Astrocyte (in vitro differentiated cells and primary cell): ENCODE measurements around the gene TTC23.

ENCODE experiments used
- EZH2 ChIP-seq: IDR thresholded peaks from 2 replicates; pipeline ENCODE4 v1.6.1; 2012; ENCODE audit warnings: mild to moderate bottlenecking, low read length, inconsistent platforms; ENCODE audit not compliant: insufficient read depth
- TF ChIP-seq, protein P1 (sequence below): IDR thresholded peaks from 2 replicates; pipeline ENCODE4 v1.5.1; 2011; ENCODE audit warnings: low read depth, mild to moderate bottlenecking, inconsistent platforms, low read length, moderate library complexity; ENCODE audit not compliant: insufficient read depth

DNA sequence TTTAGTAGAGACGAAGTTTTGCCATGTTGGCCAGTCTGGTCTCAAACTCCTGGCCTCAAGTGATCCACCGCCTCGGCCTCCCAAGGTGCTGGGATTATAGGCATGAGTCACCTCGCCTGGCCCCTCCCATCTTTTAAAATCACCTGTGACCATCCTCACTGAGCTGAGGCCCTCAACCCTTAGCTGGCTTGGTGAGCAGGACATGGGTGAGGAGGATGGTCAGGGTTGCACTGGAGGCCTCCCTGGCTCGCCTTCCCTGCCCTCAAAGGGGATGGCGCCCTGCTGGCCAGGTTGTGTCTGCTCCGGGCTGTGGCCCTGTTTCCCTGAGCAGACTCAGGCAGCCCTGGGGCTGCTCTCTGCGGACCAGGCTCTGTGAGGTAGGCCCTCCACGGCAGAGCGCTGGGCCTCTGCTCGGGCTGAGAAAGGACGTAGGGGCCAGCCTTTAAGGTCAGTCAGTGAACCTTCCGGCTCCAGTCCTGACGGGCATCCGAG lies 110.8 kb downstream of the TTC23 start:
- TF ChIP-seq, protein P1, sequence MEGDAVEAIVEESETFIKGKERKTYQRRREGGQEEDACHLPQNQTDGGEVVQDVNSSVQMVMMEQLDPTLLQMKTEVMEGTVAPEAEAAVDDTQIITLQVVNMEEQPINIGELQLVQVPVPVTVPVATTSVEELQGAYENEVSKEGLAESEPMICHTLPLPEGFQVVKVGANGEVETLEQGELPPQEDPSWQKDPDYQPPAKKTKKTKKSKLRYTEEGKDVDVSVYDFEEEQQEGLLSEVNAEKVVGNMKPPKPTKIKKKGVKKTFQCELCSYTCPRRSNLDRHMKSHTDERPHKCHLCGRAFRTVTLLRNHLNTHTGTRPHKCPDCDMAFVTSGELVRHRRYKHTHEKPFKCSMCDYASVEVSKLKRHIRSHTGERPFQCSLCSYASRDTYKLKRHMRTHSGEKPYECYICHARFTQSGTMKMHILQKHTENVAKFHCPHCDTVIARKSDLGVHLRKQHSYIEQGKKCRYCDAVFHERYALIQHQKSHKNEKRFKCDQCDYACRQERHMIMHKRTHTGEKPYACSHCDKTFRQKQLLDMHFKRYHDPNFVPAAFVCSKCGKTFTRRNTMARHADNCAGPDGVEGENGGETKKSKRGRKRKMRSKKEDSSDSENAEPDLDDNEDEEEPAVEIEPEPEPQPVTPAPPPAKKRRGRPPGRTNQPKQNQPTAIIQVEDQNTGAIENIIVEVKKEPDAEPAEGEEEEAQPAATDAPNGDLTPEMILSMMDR: no peak
- TF ChIP-seq EZH2: no peak
